Measurements from ENCODE around the gene CATSPERD. TPM values are rescaled to one million over a fixed set of nuclear protein-coding genes. Genes with fewer than 3 reads are reported as not detected.

CATSPERD gene
- total RNA-seq, 1 experiment from 2014 or later, result not detected

- no peak overlapping the region for H3K27ac ChIP-seq
- H3K4me3 ChIP-seq, result no peak overlapping the region
- no peaks in the 10 kb centered on the region for H3K36me3 ChIP-seq (ENCODE audit: low read depth)
- H4K20me1 ChIP-seq (ENCODE audit: insufficient read depth), result no peaks in the 10 kb centered on the region
- H3K27me3 ChIP-seq (ENCODE audit: insufficient read depth, low read depth), result no peaks in the 10 kb centered on the region
- no peak overlapping the region for H3K4me2 ChIP-seq
- TF ChIP-seq CTCF (conservative IDR thresholded peaks at IDR 0.05), result no peak
- no peak for TF ChIP-seq EZH2 (IDR thresholded peaks at IDR 0.05; ENCODE audit: low read depth)
- no peaks in the 10 kb centered on the region for H3K4me1 ChIP-seq (replicated peaks; ENCODE audit: insufficient read depth)
- no peaks in the 10 kb centered on the region for H3K9me2 ChIP-seq (ENCODE audit: insufficient read depth)
- no peaks in the 10 kb centered on the region for H3K79me2 ChIP-seq (ENCODE audit: low read depth)
- CTCF ChIA-PET, result no interaction called here
- H3K9me3 ChIP-seq (ENCODE audit: insufficient read depth, low read depth), result no peaks in the 10 kb centered on the region
- H3F3A ChIP-seq (ENCODE audit: insufficient read depth, low read depth), result no peaks in the 10 kb centered on the region
- H2AFZ ChIP-seq, result no peak overlapping the region
- DNase-seq, result no peak
- POLR2A ChIA-PET (ENCODE audit: unreplicated experiment), result no interaction called here
- BruUV-seq (replicated peaks), result no TSS peak
- intact Hi-C loops (cut with micrococcal nuclease; ENCODE audit: unreplicated experiment), result no loop called here
Observed at GRCh38 chr19:5814852-5815246, 94.4 kb downstream of the CATSPERD start.

GRCh38 chr19:5817218-5817617, 96.8 kb downstream of the CATSPERD start:
- H2AFZ ChIP-seq, result no peak overlapping the region
- no peaks in the 10 kb centered on the region for H3K36me3 ChIP-seq (ENCODE audit: low read depth)
- CTCF ChIA-PET, result no interaction called here
- H3K4me2 ChIP-seq, result no peak overlapping the region
- no peaks in the 10 kb centered on the region for H3K79me2 ChIP-seq (ENCODE audit: low read depth)
- BruUV-seq (replicated peaks), result no TSS peak
- H3K9me2 ChIP-seq (ENCODE audit: insufficient read depth), result no peaks in the 10 kb centered on the region
- POLR2A ChIA-PET (ENCODE audit: unreplicated experiment), result no interaction called here
- intact Hi-C loops (cut with micrococcal nuclease; ENCODE audit: unreplicated experiment), result no loop called here
- H3K27ac ChIP-seq, result no peak overlapping the region
- no peak for DNase-seq
- H3K4me1 ChIP-seq (replicated peaks; ENCODE audit: insufficient read depth), result no peaks in the 10 kb centered on the region
- H3K9me3 ChIP-seq (ENCODE audit: insufficient read depth, low read depth), result no peaks in the 10 kb centered on the region
- H3K27me3 ChIP-seq (ENCODE audit: insufficient read depth, low read depth), result no peaks in the 10 kb centered on the region
- H3K4me3 ChIP-seq, result no peak overlapping the region
- H3F3A ChIP-seq (ENCODE audit: insufficient read depth, low read depth), result no peaks in the 10 kb centered on the region
- H4K20me1 ChIP-seq (ENCODE audit: insufficient read depth), result no peaks in the 10 kb centered on the region
- no peak for TF ChIP-seq EZH2 (IDR thresholded peaks at IDR 0.05; ENCODE audit: low read depth)
- TF ChIP-seq CTCF (conservative IDR thresholded peaks at IDR 0.05), result no peak

GRCh38 chr19:5818594-5818993, 98.2 kb downstream of the CATSPERD start:
- Histone ChIP-seq H3K79me2 (ENCODE audit: low read depth) (no peaks in the 10 kb centered on the region), H4K20me1 (ENCODE audit: insufficient read depth) (no peaks in the 10 kb centered on the region), H3K4me3 (no peak overlapping the region), H3K36me3 (ENCODE audit: low read depth) (no peaks in the 10 kb centered on the region), H2AFZ (no peak overlapping the region), H3K27ac (no peak overlapping the region), H3K9me2 (ENCODE audit: insufficient read depth) (no peaks in the 10 kb centered on the region), H3K27me3 (ENCODE audit: insufficient read depth, low read depth) (no peaks in the 10 kb centered on the region), H3K4me1 (replicated peaks; ENCODE audit: insufficient read depth) (no peaks in the 10 kb centered on the region), H3F3A (ENCODE audit: insufficient read depth, low read depth) (no peaks in the 10 kb centered on the region), H3K4me2 (no peak overlapping the region), H3K9me3 (ENCODE audit: insufficient read depth, low read depth) (no peaks in the 10 kb centered on the region)
- TF ChIP-seq EZH2 (IDR thresholded peaks at IDR 0.05; ENCODE audit: low read depth) (no peak), CTCF (conservative IDR thresholded peaks at IDR 0.05) (no peak)
- ChIA-PET POLR2A (ENCODE audit: unreplicated experiment) (no interaction called here), CTCF (no interaction called here)
- DNase-seq, result no peak
- intact Hi-C loops (cut with micrococcal nuclease; ENCODE audit: unreplicated experiment), result no loop called here
- no TSS peak for BruUV-seq (replicated peaks)
